Type B pancreatic cell (in vitro differentiated cells): ENCODE measurements around the gene AGAP6. TPM values are rescaled to one million over a fixed set of nuclear protein-coding genes. Genes with fewer than 3 reads are reported as not detected.
"Not testable (repeated sequence)": the region's sequence is repeated elsewhere in the genome, so short reads cannot be mapped to it uniquely, and the experiment has no call there.

Experiments used
- DNase-seq: peaks from one replicate; pipeline ENCODE4 v3.0.0; 2021; ENCODE audit warnings: mixed read lengths; ENCODE audit not compliant: unreplicated experiment; ENCODE audit errors: extremely low spot score
- H3K27ac Mint-ChIP-seq: 2 replicates; pipeline ENCODE4 v1.8.0; 2021; ENCODE audit warnings: mild to moderate bottlenecking, mixed read lengths
- H3K27me3 Mint-ChIP-seq: 2 replicates; pipeline ENCODE4 v1.8.0; 2021; ENCODE audit warnings: mixed read lengths
- H3K36me3 Mint-ChIP-seq: 2 replicates; pipeline ENCODE4 v1.8.0; 2021; ENCODE audit warnings: mixed read lengths
- H3K4me1 Mint-ChIP-seq: one replicate; pipeline ENCODE4 v1.8.0; 2021; ENCODE audit warnings: mixed read lengths; ENCODE audit not compliant: unreplicated experiment
- H3K4me3 Mint-ChIP-seq: 2 replicates; pipeline ENCODE4 v1.8.0; 2021; ENCODE audit warnings: mild to moderate bottlenecking, mixed read lengths
- H3K9me3 Mint-ChIP-seq: 2 replicates; pipeline ENCODE4 v1.8.0; 2021; ENCODE audit warnings: mixed read lengths
- CTCF ChIP-seq: fragments of 200-600 bp; sonication (generic); conservative IDR thresholded peaks from 2 replicates; pipeline ENCODE4 v1.5.0; 2021; ENCODE audit warnings: antibody characterized with exemption, mild to moderate bottlenecking
- total RNA-seq: library from RNA; stranded (reverse); gene quantifications from 2 replicates; pipeline ENCODE4 v1.2.1, GENCODE V29; 2021; ENCODE audit warnings: low replicate concordance

Gene AGAP6
- total RNA-seq, 1 donor from 2014 or later, result 16.2 TPM

DNA sequence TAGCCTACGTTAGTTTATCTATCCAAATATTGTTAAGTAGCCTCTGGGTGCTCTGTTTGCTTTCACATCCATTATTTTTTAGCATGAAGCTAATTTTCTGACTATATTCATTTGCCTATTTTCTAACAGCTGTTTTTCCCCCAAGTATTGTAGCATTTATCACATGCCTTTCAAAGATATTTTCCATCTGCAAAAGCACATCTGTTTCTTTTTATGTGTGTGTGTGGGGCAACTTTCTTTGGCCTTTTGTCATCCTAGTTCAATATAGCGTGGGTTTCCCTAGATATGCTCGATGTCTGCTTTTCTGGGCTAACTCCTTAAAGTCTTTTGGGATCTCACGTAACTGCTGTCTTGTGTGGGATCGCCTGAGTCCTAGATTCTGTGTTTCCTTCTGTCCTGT is 7.1 kb downstream of the AGAP6 start:
- H3K27me3 Mint-ChIP-seq, H3K9me3 Mint-ChIP-seq, DNase-seq, H3K36me3 Mint-ChIP-seq, H3K27ac Mint-ChIP-seq, H3K4me3 Mint-ChIP-seq, H3K4me1 Mint-ChIP-seq: not testable (repeated sequence)

DNA sequence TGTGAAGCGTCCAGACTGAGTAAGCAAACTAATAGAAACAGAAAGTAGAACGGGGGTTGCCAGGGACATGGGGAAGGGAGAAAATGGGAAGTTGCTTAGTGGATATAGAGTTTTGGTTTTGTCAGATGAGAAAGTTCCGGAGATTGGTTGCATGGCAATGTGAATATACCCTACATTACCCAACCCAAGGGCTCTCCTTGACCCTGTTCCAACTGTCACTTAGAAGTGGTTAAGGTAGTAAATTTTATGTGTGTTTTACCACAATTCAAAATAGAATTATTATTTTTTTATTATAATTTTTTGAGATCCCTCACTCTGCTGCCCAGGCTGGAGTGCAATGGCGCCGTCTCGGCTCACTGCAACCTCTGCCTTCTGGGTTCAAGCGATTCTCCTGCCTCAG is 25.8 kb downstream of the AGAP6 start:
- not testable (repeated sequence) for H3K9me3 Mint-ChIP-seq, H3K27ac Mint-ChIP-seq, DNase-seq, H3K36me3 Mint-ChIP-seq, H3K4me1 Mint-ChIP-seq, H3K4me3 Mint-ChIP-seq, H3K27me3 Mint-ChIP-seq

- H3K27me3 Mint-ChIP-seq, H3K27ac Mint-ChIP-seq, H3K4me1 Mint-ChIP-seq, H3K36me3 Mint-ChIP-seq, H3K9me3 Mint-ChIP-seq, H3K4me3 Mint-ChIP-seq, DNase-seq: not testable (repeated sequence)
Measured at GRCh38 chr10:50015596-50016220, 27.5 kb downstream of the AGAP6 start.

DNA sequence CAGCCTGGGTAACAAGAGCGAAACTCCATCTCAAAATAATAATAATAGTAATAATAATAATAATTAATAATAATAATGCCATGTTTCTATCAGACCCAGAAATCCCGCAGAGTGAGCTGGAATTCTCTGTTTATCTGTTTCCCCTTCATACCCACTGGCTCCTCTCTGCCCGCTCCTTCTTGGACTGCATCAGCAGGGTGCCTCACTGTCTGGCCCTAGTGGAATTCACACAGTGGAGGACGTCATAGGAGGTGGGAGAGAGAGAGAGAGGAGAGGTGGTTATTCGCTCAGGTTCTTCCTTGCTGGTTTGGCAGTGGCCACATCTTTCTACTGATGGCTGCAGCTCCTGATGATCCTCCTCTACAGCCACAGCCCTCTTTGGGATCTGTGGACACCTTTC is 28.7 kb downstream of the AGAP6 start:
- not testable (repeated sequence) for DNase-seq, H3K36me3 Mint-ChIP-seq, H3K9me3 Mint-ChIP-seq, H3K27ac Mint-ChIP-seq, H3K27me3 Mint-ChIP-seq, H3K4me1 Mint-ChIP-seq, H3K4me3 Mint-ChIP-seq

GRCh38 chr10:50017646-50018045 is 29.4 kb downstream of the AGAP6 start:
- not testable (repeated sequence) for H3K27ac Mint-ChIP-seq, H3K9me3 Mint-ChIP-seq, DNase-seq, H3K4me3 Mint-ChIP-seq, H3K4me1 Mint-ChIP-seq, H3K36me3 Mint-ChIP-seq, H3K27me3 Mint-ChIP-seq

- DNase-seq, H3K4me1 Mint-ChIP-seq, H3K27ac Mint-ChIP-seq, H3K27me3 Mint-ChIP-seq, H3K9me3 Mint-ChIP-seq, H3K4me3 Mint-ChIP-seq, H3K36me3 Mint-ChIP-seq: not testable (repeated sequence)
Measured at GRCh38 chr10:50019279-50019678, 31.1 kb downstream of the AGAP6 start.

GRCh38 chr10:50020451-50021024 is 32.3 kb downstream of the AGAP6 start:
- not testable (repeated sequence) for H3K27ac Mint-ChIP-seq, H3K27me3 Mint-ChIP-seq, H3K4me3 Mint-ChIP-seq, H3K36me3 Mint-ChIP-seq, H3K4me1 Mint-ChIP-seq, DNase-seq, H3K9me3 Mint-ChIP-seq

DNA sequence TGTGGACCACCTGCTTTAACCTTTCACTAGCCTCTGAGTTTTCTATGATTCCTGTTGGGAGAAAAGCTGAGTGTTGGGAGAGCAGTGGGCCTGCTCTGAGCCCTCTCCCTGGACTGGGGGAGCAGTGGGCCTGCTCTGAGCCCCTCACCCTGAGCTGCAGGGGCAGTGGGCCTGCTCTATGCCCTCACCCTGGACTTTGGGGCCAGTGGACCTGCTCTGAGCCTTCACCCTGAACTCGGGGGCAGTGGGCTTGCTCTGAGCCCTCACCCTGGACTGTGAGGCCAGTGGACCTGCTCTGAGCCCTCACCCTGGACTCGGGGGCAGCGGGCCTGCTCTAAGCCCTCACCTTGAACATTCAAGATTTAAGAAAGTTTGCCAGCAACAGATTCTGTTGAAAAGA is 33.4 kb downstream of the AGAP6 start:
- no peak for TF ChIP-seq CTCF
- H3K36me3 Mint-ChIP-seq, result no peaks in the 10 kb centered on the region
- no peak overlapping the region for H3K27ac Mint-ChIP-seq
- no peaks in the 10 kb centered on the region for H3K4me1 Mint-ChIP-seq
- H3K27me3 Mint-ChIP-seq, result peaks cover 4% of the 10 kb centered on the region
- DNase-seq, result no peak
- H3K9me3 Mint-ChIP-seq, result no peaks in the 10 kb centered on the region
- H3K4me3 Mint-ChIP-seq, result no peak overlapping the region

DNA sequence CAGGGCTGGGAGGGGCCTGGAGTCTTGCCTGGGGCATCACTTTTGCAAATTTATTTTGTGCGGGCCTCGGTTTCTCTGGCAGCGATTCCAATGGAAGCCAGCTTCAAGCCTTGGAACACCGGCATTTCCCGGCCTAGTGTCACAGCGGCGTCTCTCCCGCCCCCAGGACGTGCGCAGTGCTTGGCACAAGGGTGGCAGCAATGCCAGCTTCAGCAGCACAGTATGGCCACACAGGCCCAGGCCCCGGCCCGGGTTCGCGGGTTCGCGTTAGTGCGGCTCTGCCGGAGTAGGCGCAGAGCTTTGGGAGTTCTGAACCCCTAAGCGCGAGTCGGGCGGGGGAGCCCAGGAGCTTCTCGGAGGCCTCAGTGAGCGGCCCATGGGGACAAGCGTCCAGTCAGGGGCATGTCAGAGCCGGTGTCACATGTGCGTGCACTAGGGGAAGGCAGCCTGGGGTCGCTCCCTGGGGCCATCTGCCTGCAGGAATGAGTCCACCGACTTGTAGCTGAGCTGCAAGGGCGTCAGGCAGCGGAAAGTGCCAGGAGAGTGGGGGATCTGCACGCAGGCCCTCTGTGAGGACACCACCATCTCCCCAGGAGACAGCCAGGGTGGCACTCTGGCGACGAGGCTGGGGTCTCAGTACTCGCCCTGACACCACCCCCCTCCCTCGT is 36.6 kb downstream of the AGAP6 start:
- not testable (repeated sequence) for H3K4me1 Mint-ChIP-seq, H3K4me3 Mint-ChIP-seq, H3K36me3 Mint-ChIP-seq, H3K9me3 Mint-ChIP-seq, H3K27ac Mint-ChIP-seq, H3K27me3 Mint-ChIP-seq, DNase-seq
